ENCODE results near the gene EFTUD2. TPM values are rescaled to one million over a fixed set of nuclear protein-coding genes. Genes with fewer than 3 reads are reported as not detected.

The EFTUD2 gene
- total RNA-seq, 2 donors from 2014 or later = 109 to 133 TPM

- H3K36me3 Mint-ChIP-seq (ENCODE audit: low read depth) = peaks cover 3% of the 10 kb centered on the region
- peaks cover 14% of the 10 kb centered on the region for H3K4me1 Mint-ChIP-seq
- no peaks in the 10 kb centered on the region for H3K9me3 ChIP-seq (ENCODE audit: control insufficient read depth, low read length, poor library complexity, severe bottlenecking)
- H3K27me3 Mint-ChIP-seq = peaks cover 25% of the 10 kb centered on the region
- H3K4me3 Mint-ChIP-seq = no peak overlapping the region
- H3K27ac Mint-ChIP-seq = no peak overlapping the region
- DNase-seq = no peak
- no peak for ATAC-seq
Observed at GRCh38 chr17:44903012-44903685, 3.9 kb upstream of the EFTUD2 start.

GRCh38 chr17:44902135-44902760, 3.0 kb upstream of the EFTUD2 start:
- H3K36me3 Mint-ChIP-seq (ENCODE audit: low read depth) = peaks cover 3% of the 10 kb centered on the region
- DNase-seq (no peak), ATAC-seq (no peak)
- H3K27me3 Mint-ChIP-seq = peaks cover 22% of the 10 kb centered on the region
- peaks cover 14% of the 10 kb centered on the region for H3K4me1 Mint-ChIP-seq
- no peak overlapping the region for H3K4me3 Mint-ChIP-seq
- peak overlapping the region; percentile 37 for H3K27ac Mint-ChIP-seq
- H3K9me3 ChIP-seq (ENCODE audit: control insufficient read depth, low read length, poor library complexity, severe bottlenecking) = no peaks in the 10 kb centered on the region

- Mint-ChIP-seq H3K4me3 (peak overlapping the region; percentile 19), H3K36me3 (ENCODE audit: low read depth) (peaks cover 3% of the 10 kb centered on the region), H3K27me3 (peaks cover 20% of the 10 kb centered on the region), H3K27ac (no peak overlapping the region), H3K4me1 (peaks cover 14% of the 10 kb centered on the region)
- DNase-seq (no peak), ATAC-seq (no peak)
- no peaks in the 10 kb centered on the region for H3K9me3 ChIP-seq (ENCODE audit: control insufficient read depth, low read length, poor library complexity, severe bottlenecking)
Observed at GRCh38 chr17:44901411-44901921, 2.2 kb upstream of the EFTUD2 start.

GRCh38 chr17:44900894-44901293, 1.6 kb upstream of the EFTUD2 start:
- no peaks in the 10 kb centered on the region for H3K36me3 Mint-ChIP-seq (ENCODE audit: low read depth)
- H3K4me1 Mint-ChIP-seq = peaks cover 17% of the 10 kb centered on the region
- no peak for ATAC-seq
- peak overlapping the region; percentile 19 for H3K4me3 Mint-ChIP-seq
- H3K9me3 ChIP-seq (ENCODE audit: control insufficient read depth, low read length, poor library complexity, severe bottlenecking) = no peaks in the 10 kb centered on the region
- peaks cover 14% of the 10 kb centered on the region for H3K27me3 Mint-ChIP-seq
- H3K27ac Mint-ChIP-seq = peak overlapping the region; percentile 99
- no peak for DNase-seq

- Mint-ChIP-seq H3K36me3 (ENCODE audit: low read depth) (peaks cover 2% of the 10 kb centered on the region), H3K27me3 (peaks cover 4% of the 10 kb centered on the region), H3K27ac (peak overlapping the region; percentile 99), H3K4me1 (peaks cover 24% of the 10 kb centered on the region), H3K4me3 (peak overlapping the region; percentile 95)
- no peaks in the 10 kb centered on the region for H3K9me3 ChIP-seq (ENCODE audit: control insufficient read depth, low read length, poor library complexity, severe bottlenecking)
- DNase-seq (no peak), ATAC-seq (no peak)
Observed at GRCh38 chr17:44898768-44899073, 524 bp downstream of the EFTUD2 start.

GRCh38 chr17:44894642-44895041, 4.6 kb downstream of the EFTUD2 start:
- Mint-ChIP-seq H3K27ac (peak overlapping the region; percentile 29), H3K36me3 (ENCODE audit: low read depth) (peaks cover 2% of the 10 kb centered on the region), H3K27me3 (no peaks in the 10 kb centered on the region), H3K4me3 (no peak overlapping the region), H3K4me1 (peaks cover 27% of the 10 kb centered on the region)
- DNase-seq = no peak
- no peak for ATAC-seq
- H3K9me3 ChIP-seq (ENCODE audit: control insufficient read depth, low read length, poor library complexity, severe bottlenecking) = no peaks in the 10 kb centered on the region

GRCh38 chr17:44892250-44892649, 7.0 kb downstream of the EFTUD2 start:
- ATAC-seq (no peak), DNase-seq (no peak)
- Mint-ChIP-seq H3K4me1 (peaks cover 15% of the 10 kb centered on the region), H3K36me3 (ENCODE audit: low read depth) (peaks cover 2% of the 10 kb centered on the region), H3K4me3 (no peak overlapping the region), H3K27me3 (no peaks in the 10 kb centered on the region), H3K27ac (no peak overlapping the region)
- no peaks in the 10 kb centered on the region for H3K9me3 ChIP-seq (ENCODE audit: control insufficient read depth, low read length, poor library complexity, severe bottlenecking)

- no peaks in the 10 kb centered on the region for H3K9me3 ChIP-seq (ENCODE audit: control insufficient read depth, low read length, poor library complexity, severe bottlenecking)
- Mint-ChIP-seq H3K27me3 (no peaks in the 10 kb centered on the region), H3K36me3 (ENCODE audit: low read depth) (no peaks in the 10 kb centered on the region), H3K27ac (no peak overlapping the region), H3K4me1 (peaks cover 9% of the 10 kb centered on the region), H3K4me3 (no peak overlapping the region)
- no peak for ATAC-seq
- no peak for DNase-seq
Observed at GRCh38 chr17:44889003-44889402, 10.2 kb downstream of the EFTUD2 start.

GRCh38 chr17:44887971-44888954, 11.0 kb downstream of the EFTUD2 start:
- DNase-seq (no peak), ATAC-seq (peak; percentile 60)
- H3K36me3 Mint-ChIP-seq (ENCODE audit: low read depth) = peaks cover 3% of the 10 kb centered on the region
- H3K27me3 Mint-ChIP-seq = no peaks in the 10 kb centered on the region
- no peak overlapping the region for H3K27ac Mint-ChIP-seq
- no peak overlapping the region for H3K4me3 Mint-ChIP-seq
- peaks cover 9% of the 10 kb centered on the region for H3K4me1 Mint-ChIP-seq
- no peaks in the 10 kb centered on the region for H3K9me3 ChIP-seq (ENCODE audit: control insufficient read depth, low read length, poor library complexity, severe bottlenecking)

GRCh38 chr17:44887016-44887415, 12.2 kb downstream of the EFTUD2 start:
- Mint-ChIP-seq H3K4me3 (no peak overlapping the region), H3K4me1 (peaks cover 11% of the 10 kb centered on the region), H3K27me3 (no peaks in the 10 kb centered on the region), H3K36me3 (ENCODE audit: low read depth) (peaks cover 7% of the 10 kb centered on the region), H3K27ac (no peak overlapping the region)
- ATAC-seq = no peak
- DNase-seq = no peak
- H3K9me3 ChIP-seq (ENCODE audit: control insufficient read depth, low read length, poor library complexity, severe bottlenecking) = no peaks in the 10 kb centered on the region

- H3K9me3 ChIP-seq (ENCODE audit: control insufficient read depth, low read length, poor library complexity, severe bottlenecking) = no peaks in the 10 kb centered on the region
- peaks cover 7% of the 10 kb centered on the region for H3K4me1 Mint-ChIP-seq
- no peaks in the 10 kb centered on the region for H3K27me3 Mint-ChIP-seq
- H3K4me3 Mint-ChIP-seq = no peak overlapping the region
- ATAC-seq (no peak), DNase-seq (no peak)
- H3K27ac Mint-ChIP-seq = no peak overlapping the region
- peaks cover 13% of the 10 kb centered on the region for H3K36me3 Mint-ChIP-seq (ENCODE audit: low read depth)
Observed at GRCh38 chr17:44884941-44885340, 14.3 kb downstream of the EFTUD2 start.

GRCh38 chr17:44881145-44881544, 18.1 kb downstream of the EFTUD2 start:
- Mint-ChIP-seq H3K27me3 (no peaks in the 10 kb centered on the region), H3K4me1 (peaks cover 7% of the 10 kb centered on the region), H3K27ac (no peak overlapping the region), H3K36me3 (ENCODE audit: low read depth) (peaks cover 15% of the 10 kb centered on the region), H3K4me3 (no peak overlapping the region)
- no peaks in the 10 kb centered on the region for H3K9me3 ChIP-seq (ENCODE audit: control insufficient read depth, low read length, poor library complexity, severe bottlenecking)
- no peak for DNase-seq
- no peak for ATAC-seq

GRCh38 chr17:44880062-44880461, 19.2 kb downstream of the EFTUD2 start:
- Mint-ChIP-seq H3K4me3 (no peak overlapping the region), H3K4me1 (peaks cover 7% of the 10 kb centered on the region), H3K27ac (no peak overlapping the region), H3K27me3 (no peaks in the 10 kb centered on the region), H3K36me3 (ENCODE audit: low read depth) (peaks cover 15% of the 10 kb centered on the region)
- H3K9me3 ChIP-seq (ENCODE audit: control insufficient read depth, low read length, poor library complexity, severe bottlenecking) = no peaks in the 10 kb centered on the region
- ATAC-seq (no peak), DNase-seq (no peak)

All from T-helper 17 cell (primary cell).